GM13976 (cell line): ENCODE data around the gene FAM20C.

Experiments used
- DNase-seq: peaks from one replicate; pipeline ENCODE4 v3.0.0; 2012; ENCODE audit warnings: low spot score
- in situ Hi-C: fragments of 300-500 bp; cut with MboI; formaldehyde crosslinking; loops from one replicate; pipeline ENCODE4 v1.12.0; 2022; ENCODE audit warnings: low sequenced_read_pairs, mixed read lengths, inconsistent platforms; ENCODE audit not compliant: unreplicated experiment
- TF ChIP-seq, protein P1 (sequence below): IDR thresholded peaks from 2 replicates; pipeline ENCODE4 v1.5.1; 2012; ENCODE audit warnings: borderline replicate concordance, mild to moderate bottlenecking; ENCODE audit not compliant: insufficient read depth; ENCODE audit errors: extremely low read depth, missing control alignments, control extremely low read depth

FAM20C gene

GRCh38 chr7:217781-218180 is 25.4 kb downstream of the FAM20C start:
- no peak for DNase-seq
- TF ChIP-seq, protein P1, sequence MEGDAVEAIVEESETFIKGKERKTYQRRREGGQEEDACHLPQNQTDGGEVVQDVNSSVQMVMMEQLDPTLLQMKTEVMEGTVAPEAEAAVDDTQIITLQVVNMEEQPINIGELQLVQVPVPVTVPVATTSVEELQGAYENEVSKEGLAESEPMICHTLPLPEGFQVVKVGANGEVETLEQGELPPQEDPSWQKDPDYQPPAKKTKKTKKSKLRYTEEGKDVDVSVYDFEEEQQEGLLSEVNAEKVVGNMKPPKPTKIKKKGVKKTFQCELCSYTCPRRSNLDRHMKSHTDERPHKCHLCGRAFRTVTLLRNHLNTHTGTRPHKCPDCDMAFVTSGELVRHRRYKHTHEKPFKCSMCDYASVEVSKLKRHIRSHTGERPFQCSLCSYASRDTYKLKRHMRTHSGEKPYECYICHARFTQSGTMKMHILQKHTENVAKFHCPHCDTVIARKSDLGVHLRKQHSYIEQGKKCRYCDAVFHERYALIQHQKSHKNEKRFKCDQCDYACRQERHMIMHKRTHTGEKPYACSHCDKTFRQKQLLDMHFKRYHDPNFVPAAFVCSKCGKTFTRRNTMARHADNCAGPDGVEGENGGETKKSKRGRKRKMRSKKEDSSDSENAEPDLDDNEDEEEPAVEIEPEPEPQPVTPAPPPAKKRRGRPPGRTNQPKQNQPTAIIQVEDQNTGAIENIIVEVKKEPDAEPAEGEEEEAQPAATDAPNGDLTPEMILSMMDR, result no peak
- in situ Hi-C loops, result no loop called here

GRCh38 chr7:218316-218715 is 25.9 kb downstream of the FAM20C start:
- in situ Hi-C loops, result no loop called here
- TF ChIP-seq, protein P1, result no peak
- DNase-seq, result no peak

DNA sequence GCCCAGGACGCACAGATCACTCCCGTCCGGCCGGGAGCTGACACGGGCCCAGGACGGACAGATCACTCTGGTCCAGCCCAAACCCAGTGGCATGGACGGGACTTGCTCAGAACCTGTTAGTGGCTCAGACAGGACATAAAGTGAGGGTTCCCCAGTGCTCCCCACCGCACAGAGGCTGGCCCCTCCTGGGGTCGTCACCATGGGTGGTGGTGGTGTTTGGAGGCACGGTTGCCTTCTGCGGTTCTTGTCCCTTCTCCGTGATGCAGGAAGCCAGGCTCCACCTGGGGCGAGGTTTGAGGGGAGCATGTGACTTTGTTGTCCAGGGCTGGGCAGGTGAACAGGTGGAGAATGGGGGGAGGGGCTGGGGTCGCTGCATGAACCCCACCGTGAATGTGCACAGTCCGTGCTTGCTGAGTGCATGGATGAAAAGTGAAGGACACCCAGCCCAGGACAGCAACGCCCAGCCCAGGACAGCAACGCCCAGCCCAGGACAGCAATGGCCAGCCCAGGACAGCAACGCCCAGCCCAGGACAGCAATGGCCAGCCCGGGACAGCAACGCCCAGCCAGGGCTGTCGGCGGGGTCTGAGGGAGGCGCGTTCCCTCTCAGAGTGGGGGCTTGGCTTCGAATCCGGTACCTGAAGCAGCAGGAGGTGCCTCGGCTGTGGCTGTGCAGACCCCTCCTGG is 26.7 kb downstream of the FAM20C start:
- in situ Hi-C loops, result no loop called here
- TF ChIP-seq, protein P1, result no peak
- DNase-seq, result no peak

- in situ Hi-C loops, result no loop called here
- TF ChIP-seq, protein P1, result no peak
- no peak for DNase-seq
These were observed 27.3 kb downstream of the FAM20C start for GRCh38 chr7:219581-220150.

- TF ChIP-seq, protein P1, result no peak
- in situ Hi-C loops, result no loop called here
These were observed 27.9 kb downstream of the FAM20C start for GRCh38 chr7:220151-220841.

GRCh38 chr7:221978-222715 is 29.8 kb downstream of the FAM20C start:
- in situ Hi-C loops, result no loop called here
- no peak for DNase-seq
- TF ChIP-seq, protein P1, result no peak

More at GRCh38 chr7:220151-220841, 27.9 kb downstream of the FAM20C start:
- DNase-seq, result no peak
